Measurements from ENCODE around the gene AKAP8. TPM values are rescaled to one million over a fixed set of nuclear protein-coding genes. Genes with fewer than 3 reads are reported as not detected.

AKAP8 gene
- polyA plus RNA-seq, 1 donor from 2014 or later: 22.7 TPM

DNA sequence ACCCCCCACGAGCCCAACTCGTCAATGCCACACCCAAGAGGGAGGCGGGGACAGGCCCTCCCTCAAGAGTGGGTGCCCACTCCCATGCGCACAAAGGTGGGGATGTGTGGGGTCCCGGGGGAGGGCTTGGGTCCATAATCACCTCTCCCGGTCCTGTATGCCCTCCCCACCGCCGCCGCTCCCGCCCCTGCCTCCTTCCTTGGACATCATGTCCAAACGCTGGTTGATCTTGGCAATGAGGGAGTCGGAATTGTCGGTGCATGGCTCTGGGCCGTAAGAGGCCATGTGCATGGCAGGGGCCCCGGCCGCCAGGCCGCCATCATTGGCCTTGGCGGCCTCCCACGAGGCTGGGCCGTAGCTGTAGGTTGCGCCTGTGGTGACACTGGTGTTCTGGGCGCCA is 5.9 kb downstream of the AKAP8 start:
- H3K27me3 ChIP-seq (ENCODE audit: insufficient read depth, low read depth, low read length): no peaks in the 10 kb centered on the region
- TF ChIP-seq TAF1 (IDR thresholded peaks at IDR 0.05; ENCODE audit: low read depth) (no peak), POLR2AphosphoS5 (IDR thresholded peaks at IDR 0.05) (no peak), SMC3 (conservative IDR thresholded peaks at IDR 0.05; ENCODE audit: poor library complexity) (no peak), EZH2 (IDR thresholded peaks at IDR 0.05; ENCODE audit: borderline replicate concordance, insufficient read depth, low read length, poor library complexity, severe bottlenecking) (no peak), RAD21 (conservative IDR thresholded peaks at IDR 0.05) (no peak), MXI1 (conservative IDR thresholded peaks at IDR 0.05; ENCODE audit: poor library complexity, severe bottlenecking) (no peak), EP300 (conservative IDR thresholded peaks at IDR 0.05; ENCODE audit: poor library complexity, severe bottlenecking) (no peak)
- TF ChIP-seq, protein P1, sequence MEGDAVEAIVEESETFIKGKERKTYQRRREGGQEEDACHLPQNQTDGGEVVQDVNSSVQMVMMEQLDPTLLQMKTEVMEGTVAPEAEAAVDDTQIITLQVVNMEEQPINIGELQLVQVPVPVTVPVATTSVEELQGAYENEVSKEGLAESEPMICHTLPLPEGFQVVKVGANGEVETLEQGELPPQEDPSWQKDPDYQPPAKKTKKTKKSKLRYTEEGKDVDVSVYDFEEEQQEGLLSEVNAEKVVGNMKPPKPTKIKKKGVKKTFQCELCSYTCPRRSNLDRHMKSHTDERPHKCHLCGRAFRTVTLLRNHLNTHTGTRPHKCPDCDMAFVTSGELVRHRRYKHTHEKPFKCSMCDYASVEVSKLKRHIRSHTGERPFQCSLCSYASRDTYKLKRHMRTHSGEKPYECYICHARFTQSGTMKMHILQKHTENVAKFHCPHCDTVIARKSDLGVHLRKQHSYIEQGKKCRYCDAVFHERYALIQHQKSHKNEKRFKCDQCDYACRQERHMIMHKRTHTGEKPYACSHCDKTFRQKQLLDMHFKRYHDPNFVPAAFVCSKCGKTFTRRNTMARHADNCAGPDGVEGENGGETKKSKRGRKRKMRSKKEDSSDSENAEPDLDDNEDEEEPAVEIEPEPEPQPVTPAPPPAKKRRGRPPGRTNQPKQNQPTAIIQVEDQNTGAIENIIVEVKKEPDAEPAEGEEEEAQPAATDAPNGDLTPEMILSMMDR (IDR thresholded peaks at IDR 0.05; ENCODE audit: poor library complexity, severe bottlenecking): no peak
- TF ChIP-seq, protein P2, sequence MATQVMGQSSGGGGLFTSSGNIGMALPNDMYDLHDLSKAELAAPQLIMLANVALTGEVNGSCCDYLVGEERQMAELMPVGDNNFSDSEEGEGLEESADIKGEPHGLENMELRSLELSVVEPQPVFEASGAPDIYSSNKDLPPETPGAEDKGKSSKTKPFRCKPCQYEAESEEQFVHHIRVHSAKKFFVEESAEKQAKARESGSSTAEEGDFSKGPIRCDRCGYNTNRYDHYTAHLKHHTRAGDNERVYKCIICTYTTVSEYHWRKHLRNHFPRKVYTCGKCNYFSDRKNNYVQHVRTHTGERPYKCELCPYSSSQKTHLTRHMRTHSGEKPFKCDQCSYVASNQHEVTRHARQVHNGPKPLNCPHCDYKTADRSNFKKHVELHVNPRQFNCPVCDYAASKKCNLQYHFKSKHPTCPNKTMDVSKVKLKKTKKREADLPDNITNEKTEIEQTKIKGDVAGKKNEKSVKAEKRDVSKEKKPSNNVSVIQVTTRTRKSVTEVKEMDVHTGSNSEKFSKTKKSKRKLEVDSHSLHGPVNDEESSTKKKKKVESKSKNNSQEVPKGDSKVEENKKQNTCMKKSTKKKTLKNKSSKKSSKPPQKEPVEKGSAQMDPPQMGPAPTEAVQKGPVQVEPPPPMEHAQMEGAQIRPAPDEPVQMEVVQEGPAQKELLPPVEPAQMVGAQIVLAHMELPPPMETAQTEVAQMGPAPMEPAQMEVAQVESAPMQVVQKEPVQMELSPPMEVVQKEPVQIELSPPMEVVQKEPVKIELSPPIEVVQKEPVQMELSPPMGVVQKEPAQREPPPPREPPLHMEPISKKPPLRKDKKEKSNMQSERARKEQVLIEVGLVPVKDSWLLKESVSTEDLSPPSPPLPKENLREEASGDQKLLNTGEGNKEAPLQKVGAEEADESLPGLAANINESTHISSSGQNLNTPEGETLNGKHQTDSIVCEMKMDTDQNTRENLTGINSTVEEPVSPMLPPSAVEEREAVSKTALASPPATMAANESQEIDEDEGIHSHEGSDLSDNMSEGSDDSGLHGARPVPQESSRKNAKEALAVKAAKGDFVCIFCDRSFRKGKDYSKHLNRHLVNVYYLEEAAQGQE (IDR thresholded peaks at IDR 0.05; ENCODE audit: borderline replicate concordance): no peak
- no peak overlapping the region for H2AFZ ChIP-seq (ENCODE audit: low read depth, low read length)
- no peaks in the 10 kb centered on the region for H3K9me2 ChIP-seq (ENCODE audit: insufficient read depth, low read length)
- no peak overlapping the region for H3K9ac ChIP-seq (ENCODE audit: low read length)
- H3K79me2 ChIP-seq (replicated peaks; ENCODE audit: insufficient read depth, low read length): peaks cover 34% of the 10 kb centered on the region
- H3K4me3 ChIP-seq (ENCODE audit: low read length): no peak overlapping the region
- no peaks in the 10 kb centered on the region for H3K9me3 ChIP-seq (ENCODE audit: low read length)
- H3K4me2 ChIP-seq (ENCODE audit: low read length): no peak overlapping the region
- H3K27ac ChIP-seq (ENCODE audit: low read length): no peak overlapping the region
- no peaks in the 10 kb centered on the region for H3F3A ChIP-seq (ENCODE audit: insufficient read depth, low read length, poor library complexity, severe bottlenecking)
- peaks cover 5% of the 10 kb centered on the region for H4K20me1 ChIP-seq (ENCODE audit: insufficient read depth)
- no peaks in the 10 kb centered on the region for H3K36me3 ChIP-seq (ENCODE audit: insufficient read depth, low read length)

GRCh38 chr19:15372891-15373301 is 6.7 kb downstream of the AKAP8 start:
- Histone ChIP-seq H3K27ac (ENCODE audit: low read length) (no peak overlapping the region), H3K79me2 (replicated peaks; ENCODE audit: insufficient read depth, low read length) (peaks cover 31% of the 10 kb centered on the region), H3K36me3 (ENCODE audit: insufficient read depth, low read length) (no peaks in the 10 kb centered on the region)

More at GRCh38 chr19:15372891-15373301, 6.7 kb downstream of the AKAP8 start:
- Histone ChIP-seq H3F3A (ENCODE audit: insufficient read depth, low read length, poor library complexity, severe bottlenecking) (no peaks in the 10 kb centered on the region), H3K4me2 (ENCODE audit: low read length) (no peak overlapping the region), H3K9ac (ENCODE audit: low read length) (no peak overlapping the region), H3K9me2 (ENCODE audit: insufficient read depth, low read length) (no peaks in the 10 kb centered on the region), H3K27me3 (ENCODE audit: insufficient read depth, low read depth, low read length) (no peaks in the 10 kb centered on the region), H2AFZ (ENCODE audit: low read depth, low read length) (no peak overlapping the region), H4K20me1 (ENCODE audit: insufficient read depth) (peaks cover 5% of the 10 kb centered on the region), H3K4me3 (ENCODE audit: low read length) (no peak overlapping the region), H3K9me3 (ENCODE audit: low read length) (no peaks in the 10 kb centered on the region)
- TF ChIP-seq MXI1 (conservative IDR thresholded peaks at IDR 0.05; ENCODE audit: poor library complexity, severe bottlenecking): no peak
- no peak for TF ChIP-seq EP300 (conservative IDR thresholded peaks at IDR 0.05; ENCODE audit: poor library complexity, severe bottlenecking)
- no peak for TF ChIP-seq TAF1 (IDR thresholded peaks at IDR 0.05; ENCODE audit: low read depth)
- TF ChIP-seq EZH2 (IDR thresholded peaks at IDR 0.05; ENCODE audit: borderline replicate concordance, insufficient read depth, low read length, poor library complexity, severe bottlenecking): no peak
- TF ChIP-seq, protein P2 (IDR thresholded peaks at IDR 0.05; ENCODE audit: borderline replicate concordance): no peak
- TF ChIP-seq POLR2AphosphoS5 (IDR thresholded peaks at IDR 0.05): no peak

Measured in neural cell (in vitro differentiated cells).